ENCODE measurements around the gene DMKN.

The DMKN gene, protein sequence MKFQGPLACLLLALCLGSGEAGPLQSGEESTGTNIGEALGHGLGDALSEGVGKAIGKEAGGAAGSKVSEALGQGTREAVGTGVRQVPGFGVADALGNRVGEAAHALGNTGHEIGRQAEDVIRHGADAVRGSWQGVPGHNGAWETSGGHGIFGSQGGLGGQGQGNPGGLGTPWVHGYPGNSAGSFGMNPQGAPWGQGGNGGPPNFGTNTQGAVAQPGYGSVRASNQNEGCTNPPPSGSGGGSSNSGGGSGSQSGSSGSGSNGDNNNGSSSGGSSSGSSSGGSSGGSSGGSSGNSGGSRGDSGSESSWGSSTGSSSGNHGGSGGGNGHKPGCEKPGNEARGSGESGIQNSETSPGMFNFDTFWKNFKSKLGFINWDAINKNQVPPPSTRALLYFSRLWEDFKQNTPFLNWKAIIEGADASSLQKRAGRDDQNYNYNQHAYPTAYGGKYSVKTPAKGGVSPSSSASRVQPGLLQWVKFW

DNA sequence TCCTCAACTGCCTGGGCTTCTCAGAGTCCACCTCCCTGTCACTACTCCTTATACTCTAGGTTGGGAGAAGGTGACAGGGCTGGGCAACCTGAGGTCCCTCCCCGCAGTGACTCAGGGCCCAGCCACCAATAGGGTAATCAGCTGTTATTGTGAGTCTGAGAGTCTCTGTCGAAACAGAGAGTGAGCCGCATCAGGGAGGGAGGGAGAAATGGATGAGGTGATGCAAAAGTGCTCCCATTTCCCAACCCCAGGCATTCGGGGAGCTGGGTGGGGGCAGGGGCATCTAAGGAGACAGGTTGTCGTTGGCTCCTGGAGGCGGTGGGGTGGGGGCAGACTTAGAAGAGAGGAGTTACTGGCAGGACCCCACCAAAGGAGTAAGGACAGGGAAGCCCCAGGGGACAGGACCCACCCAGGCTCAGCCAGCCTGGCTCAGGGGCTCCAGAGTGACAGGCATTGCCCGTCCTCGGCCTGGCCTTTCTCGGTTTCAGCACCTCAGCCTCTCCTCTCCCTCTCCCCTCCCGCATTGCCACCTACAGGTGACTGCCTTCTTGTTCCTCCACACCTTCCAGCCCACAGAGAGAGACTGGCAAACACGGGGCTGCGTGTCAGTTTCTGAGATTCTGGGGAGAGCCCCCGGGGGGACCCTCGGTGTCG, at the start of gene DMKN:
TSS of gene DMKN (minus strand) at position 22 of the 654 bp plus-strand sequence. CDS start 174 bp downstream, outside the sequence.
- DNase-seq, result no peak

DNA sequence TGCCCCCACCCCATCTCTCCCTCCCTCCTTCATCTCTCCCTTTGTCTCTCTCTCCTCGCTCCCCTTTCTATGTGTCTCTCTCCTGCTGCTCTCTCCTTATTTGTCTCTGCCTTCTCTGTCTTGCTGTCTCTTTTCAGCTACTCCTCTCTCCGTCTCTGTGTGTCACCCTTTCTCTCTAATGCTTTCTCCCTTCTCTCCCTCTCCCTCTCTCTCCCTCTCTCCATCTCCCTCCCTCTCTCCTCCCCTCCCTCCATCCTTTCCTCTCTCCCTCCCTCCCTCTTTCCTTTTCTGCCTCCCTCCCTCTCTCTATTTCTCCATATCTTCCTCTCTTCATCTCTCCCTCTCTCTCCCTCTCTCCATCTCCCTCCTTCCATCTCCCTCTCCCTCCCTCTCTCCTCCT, 49.3 kb upstream of the DMKN start:
- no peak for DNase-seq

DNA sequence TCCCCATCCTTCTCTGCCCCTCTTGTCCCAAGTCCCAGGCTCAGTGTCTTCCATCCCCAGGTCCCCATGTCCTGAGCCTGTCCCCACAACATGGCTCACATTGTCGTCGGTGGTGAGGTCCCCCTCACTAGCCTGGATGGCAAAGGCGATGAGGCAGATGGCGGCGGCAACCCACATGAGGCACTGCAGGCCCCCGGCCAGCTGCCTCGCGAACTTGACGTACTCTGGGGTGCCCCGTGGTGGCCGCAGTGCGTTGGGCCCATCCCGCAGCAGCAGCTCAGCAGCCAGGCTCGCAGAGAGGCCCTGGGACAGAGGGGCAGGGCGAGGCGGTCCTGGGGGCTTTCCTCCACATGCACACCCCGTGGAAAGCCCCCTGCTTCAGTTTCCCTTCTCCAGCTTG, 48.9 kb upstream of the DMKN start:
- DNase-seq, result no peak

DNA sequence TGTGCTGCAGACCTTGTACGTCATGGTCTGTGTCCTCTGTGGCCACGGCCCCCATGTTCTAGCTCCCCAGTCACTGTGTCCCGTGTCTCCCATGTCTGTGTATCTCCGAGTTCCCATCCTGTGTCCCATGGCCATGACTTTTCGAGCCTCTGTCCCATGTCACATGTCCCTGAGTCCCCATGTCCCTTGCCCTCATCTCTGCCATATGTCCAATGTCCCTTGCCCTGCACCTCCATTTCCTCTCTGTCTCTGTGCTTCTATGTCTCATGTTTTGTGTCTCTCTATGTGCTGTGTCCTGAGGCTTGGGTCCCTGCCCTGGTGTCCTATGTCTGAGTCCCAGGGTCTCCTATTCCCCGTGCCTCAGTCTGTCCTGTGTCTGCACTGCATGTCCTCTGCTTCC, 48.0 kb upstream of the DMKN start:
- no peak for DNase-seq

DNA sequence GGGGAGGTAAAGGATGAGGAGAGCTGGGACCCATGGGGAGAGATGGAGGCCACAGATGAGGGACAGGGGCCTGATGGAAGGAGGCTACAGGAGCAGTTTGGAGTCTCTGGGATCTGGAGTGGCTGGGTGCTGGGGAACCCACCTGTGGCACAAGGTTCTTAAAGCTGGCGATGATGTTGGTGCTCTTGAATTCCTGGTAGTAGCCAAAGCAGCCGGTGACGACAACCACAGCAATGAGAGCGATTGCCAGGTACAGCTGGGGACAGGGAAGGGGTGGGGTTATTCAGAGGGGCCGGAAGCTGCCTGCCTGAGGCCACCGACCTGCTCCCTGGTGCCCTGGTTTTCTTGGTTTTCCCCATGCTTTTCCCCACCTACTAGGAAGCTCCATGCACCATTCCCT, 47.2 kb upstream of the DMKN start:
- DNase-seq, result no peak

DNA sequence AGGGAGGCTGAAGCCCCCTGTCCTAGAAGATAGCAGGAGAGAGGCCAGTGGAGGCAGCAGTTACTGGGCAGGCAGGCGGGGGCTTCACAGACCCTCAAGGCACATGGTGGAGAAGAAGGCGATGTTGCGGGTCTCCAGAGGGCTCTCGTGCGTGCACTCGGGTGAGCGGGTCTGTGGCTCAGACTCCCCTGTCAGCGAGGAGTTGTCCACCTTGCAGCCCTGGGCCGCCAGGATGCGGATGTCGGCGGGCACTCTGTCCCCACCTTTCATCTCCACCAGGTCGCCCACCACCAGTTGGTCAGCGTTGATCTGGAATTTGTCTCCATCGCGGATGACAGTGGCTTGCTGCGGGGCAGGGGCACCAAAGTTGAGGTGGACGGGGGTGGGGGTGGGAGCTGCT, 46.8 kb upstream of the DMKN start:
- no peak for DNase-seq

DNA sequence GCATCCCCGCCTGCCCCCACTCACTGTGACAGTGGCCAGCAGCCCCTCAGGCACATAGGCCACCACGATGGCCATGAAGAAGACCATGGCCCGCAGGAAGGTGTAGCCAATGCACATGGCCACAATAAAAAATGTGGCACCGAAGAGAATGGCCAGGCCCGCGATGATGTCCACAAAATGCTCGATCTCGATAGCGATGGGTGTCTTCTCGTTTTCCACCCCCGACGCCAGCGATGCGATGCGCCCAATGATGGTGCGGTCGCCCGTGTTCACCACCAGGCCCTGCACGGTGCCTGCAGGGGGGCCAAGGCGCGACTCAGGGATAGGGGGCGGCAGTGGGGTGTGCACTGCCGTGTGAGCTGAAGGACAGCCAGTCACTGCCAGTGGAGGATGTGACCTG, 46.3 kb upstream of the DMKN start:
- DNase-seq, result no peak

DNA sequence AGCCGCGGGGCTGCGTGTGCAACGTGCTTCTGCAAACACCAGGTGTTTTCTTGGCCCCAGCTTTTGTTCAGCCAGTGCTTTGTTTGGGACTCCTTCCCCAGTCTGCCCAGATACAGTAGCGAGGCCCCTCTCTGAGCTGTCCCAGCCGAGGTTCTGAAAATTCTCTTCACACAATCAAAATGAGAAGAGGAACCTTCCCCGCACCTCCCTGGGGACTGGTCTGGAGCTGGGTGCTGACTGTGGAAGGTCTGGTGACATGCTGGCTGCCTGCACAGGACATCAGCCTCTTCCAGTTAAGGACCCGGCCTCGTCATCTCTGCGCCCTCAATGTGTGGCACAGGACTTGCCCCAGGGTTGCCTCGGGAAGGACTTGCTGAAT, 45.8 kb upstream of the DMKN start:
- no peak for DNase-seq

DNA sequence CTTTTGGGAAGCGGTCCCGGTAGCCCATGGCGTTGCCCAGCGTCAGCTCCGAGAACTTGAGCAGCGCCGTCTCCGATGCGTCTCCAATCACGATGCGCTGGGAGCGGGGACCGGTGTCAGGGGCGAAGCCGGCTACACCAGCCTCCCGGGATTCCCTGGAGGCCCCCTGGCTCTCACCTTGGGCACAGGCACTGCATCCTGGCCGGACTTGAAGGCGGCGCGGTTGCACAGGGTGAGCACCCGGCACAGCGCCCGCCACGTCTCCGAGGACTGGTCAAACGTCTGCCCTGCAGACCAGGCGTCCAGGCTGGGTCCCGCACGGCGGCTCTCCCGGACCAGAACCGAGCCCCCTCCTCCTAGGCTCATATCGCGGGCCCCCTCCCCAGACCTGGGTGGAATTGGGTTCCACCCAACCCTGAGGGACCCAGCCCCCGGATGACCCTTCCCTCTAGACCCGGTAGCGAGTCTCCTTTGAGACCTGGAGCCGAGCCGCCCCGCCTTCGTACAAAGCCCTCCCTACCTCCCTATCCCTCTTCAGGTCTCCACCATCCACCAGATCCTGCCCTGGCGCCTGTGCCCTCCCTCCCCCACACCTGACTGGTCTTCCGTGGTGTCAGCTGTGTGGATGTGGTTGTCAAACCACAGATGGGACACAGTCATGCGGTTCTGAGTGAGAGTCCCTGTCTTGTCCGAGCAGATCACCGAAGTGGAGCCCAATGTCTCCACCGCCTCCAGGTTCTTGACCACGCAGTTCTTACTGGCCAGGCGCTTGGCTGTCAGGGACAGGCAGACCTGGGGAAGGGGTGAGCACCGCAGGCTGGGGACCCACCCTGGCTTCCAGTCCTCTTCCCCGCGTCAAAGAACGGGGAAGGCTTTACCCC, 45.2 kb upstream of the DMKN start:
- no peak for DNase-seq

DNA sequence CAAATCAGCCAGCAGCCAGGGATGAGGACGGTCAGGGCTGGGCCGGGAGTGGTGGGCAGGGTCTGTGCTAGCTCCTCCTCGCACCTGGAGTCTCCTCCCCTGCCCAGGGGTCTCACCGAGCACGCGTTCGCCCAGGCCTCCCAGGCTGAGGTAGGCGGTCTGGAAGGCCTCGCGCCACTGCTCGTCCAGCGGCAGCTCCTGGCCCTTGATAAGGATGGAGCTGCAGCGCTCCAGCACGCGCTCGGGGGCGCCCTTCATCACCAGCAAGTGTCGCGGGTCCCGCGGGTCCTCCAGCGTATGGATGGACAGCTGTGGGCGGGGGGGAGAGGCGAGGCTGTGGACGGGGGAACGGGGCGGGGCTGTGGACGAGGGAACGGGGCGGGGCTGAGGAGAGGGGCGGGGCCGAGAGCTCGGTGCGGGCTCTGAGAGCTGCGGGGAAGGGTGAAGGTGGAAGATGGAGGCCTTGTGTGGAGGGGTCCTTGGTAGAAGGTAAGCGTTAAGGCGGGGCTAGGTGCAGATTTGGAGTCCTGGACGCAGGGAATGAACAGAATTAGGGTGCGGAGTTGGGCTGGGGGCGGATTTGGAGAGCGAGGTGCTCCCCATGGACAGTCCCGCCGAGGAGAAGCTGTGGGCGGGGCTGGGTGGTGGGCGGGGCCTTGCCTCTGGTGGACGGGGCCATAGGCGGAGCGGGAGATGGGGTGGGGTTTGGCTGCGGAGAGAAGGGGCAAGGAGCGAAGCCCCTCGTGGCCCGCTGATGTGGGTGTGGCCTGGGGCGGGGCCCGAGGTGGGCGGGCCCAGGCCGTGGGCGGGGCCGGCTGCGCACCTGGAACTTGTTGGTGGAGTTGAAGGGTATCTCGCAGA, 44.3 kb upstream of the DMKN start:
- DNase-seq, result peak; percentile 71

DNA sequence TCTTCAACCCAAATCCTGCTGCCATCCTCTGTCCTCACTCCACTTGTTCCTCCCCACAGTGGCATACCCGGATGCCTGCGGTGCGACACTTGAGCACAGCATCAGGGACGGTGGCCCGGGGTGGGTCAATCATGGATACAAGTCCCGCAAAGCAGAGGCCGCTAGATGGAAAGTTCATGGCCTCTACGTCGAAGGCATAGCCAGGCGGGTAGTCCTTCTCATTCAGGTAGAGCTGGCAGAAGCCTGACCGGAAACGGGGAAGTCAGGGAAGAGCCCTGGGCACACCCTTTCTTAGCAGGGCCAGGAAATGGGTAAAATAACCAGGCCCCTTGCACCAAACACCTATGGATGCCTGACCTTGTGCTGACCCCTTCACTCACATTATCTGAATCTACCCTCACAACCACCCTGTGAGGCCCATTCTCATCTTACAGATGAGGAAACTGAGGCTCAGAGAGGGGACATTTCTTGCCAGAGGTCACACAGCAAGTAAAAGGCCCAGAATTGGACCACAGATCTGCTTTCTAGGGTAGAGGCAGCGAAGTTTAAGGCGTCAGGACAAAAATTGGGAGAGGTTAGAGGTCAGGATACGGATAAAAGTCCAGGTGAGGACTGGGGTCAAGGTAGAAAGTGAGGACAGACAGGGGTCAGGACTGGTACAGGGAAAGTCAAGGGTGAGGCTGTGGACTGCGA, 43.5 kb upstream of the DMKN start:
- DNase-seq, result no peak

DNA sequence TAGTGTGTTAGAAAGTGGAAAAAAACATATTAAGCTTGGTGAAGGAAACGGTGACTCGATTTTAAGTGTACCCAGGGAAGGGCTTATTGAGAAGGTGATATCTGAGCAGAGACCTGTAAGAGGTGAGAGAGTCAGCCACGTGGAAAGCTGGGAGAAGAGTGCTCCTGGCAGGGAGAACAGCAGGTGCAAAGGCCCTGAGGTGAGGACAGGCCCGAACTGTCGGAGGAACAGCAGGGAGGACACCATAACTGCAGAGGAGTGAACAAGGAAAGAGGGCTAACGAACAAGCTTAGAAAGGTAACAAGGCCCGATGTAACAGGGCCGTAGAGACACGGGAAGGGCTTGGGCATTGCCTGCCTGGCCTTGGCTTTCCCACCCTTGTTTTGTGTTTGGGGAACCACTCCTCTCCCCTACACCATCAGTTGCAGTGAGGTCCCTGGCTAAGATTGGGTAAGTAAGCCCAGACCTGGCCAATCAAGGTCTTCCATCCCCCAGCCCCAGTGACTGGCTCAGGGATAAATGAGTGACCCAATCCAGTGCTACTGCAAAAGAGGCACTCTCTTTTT, 42.7 kb upstream of the DMKN start:
- no peak for DNase-seq

DNA sequence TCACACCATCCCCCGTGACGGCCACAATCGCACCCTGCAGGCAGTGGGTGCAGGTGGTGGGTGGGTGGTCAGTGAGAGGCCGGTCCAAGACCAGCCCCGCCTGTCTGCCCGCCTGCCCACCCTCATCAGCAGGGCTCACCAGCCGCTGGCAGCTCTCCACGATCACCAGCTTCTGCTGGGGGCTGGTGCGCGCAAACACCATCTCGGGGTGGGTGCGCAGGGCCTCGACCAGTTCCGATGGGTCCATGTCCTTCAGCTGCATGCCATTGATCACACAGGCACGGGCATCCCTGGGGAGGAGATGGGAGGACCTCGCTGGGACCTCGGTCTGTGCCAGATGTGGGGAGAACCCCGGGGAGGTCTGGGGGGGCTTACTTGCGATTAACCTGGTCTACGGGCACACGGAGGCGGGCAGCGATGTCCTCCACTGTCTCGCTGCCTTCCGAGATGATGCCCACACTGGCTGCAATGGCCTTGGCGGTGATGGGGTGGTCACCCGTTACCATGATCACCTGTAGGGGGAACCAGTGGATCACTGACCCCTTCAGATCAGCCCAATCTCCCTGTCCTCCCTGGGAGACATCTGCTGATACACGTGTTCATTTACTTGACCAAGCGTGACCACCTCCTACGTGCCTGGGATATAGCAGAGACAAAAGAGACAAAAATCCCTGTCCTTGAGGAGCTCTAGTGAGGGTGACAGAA, 42.0 kb upstream of the DMKN start:
- no peak for DNase-seq

DNA sequence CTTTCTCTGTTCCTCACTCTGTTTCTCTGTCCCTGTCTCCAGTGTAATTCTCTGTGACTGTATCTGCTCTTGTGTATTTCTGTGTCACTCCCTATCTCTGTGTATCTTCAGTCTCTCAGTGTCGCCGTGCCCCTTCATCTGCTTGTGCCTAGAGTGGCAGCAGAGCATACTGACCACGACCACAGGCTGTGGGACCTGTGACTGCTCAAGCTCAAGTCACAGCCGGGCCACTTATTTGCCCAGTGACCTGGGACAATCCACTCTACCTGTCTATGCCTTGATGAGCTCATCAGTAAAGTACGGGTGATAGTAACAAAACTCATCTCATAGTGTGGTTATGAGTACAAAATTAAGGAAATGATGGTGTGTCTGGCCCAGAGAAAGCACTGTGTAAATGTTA, 40.6 kb upstream of the DMKN start:
- DNase-seq, result no peak

DNA sequence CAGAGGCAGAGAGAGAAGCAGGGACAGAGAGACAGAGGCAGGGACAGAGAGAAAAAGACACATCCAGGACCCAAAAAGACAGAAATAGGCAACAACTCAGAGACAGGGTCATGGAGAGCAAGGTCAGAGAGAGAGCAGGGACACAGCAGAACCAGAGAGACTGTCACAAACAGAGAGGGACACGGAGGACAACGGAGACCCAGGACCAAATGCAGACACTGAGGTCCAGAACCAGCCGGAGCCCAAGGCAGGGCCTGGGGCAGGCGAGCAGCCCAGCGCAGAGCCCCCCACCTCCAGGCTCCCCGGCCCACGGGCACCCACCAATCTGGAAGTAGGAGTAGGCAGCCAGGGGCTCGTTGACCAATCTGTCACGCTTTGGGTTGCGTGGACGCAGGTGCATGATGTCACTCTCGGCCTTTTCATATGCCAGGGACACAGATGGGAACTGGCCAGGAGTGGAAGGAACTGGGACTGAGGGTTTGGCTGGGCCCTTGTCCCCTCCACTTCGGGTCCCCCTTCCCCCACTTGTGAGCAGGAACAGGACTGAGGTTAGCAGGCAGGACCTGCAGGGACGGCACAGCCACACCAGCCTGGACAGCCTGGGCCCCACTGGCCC, 40.0 kb upstream of the DMKN start:
- no peak for DNase-seq

DNA sequence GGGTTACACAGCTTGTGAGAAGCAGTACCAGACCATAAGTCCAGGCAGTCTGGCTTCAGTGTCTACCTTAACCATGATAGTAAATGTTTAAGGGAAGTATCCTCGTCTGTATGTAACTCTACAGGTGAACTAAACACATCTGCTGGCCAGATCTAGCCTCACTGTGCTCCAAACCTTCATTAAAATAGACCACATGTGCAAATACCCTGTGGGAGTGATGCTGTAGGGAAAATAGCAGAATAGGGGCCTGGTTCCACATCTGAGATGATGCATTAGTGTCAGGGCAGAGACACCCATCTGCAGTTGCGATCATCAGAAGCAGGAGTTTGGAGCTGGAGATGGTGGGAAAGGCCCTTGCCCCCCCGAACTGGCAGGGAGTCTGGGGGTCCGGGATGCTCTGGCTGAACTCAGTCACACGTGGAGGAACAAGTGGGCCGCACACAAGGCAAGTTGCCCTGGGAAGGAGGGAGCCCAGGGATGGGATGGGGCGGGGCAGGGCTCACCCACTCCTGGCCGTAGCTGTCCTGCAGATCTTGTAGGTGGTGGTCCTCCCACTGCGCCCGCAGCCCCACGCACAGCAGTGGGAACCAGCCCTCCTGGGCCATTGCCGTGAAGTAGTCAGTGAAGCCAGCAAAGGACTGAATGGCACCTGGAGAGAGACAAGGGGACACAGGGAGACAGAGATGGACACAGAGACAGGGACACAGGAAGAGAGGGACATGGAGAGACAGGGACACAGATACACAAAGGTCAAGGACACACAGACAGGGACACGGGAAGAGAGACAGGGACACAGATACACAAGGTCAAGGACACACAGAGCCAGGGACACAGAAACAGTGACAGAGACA, 39.3 kb upstream of the DMKN start:
- no peak for DNase-seq

DNA sequence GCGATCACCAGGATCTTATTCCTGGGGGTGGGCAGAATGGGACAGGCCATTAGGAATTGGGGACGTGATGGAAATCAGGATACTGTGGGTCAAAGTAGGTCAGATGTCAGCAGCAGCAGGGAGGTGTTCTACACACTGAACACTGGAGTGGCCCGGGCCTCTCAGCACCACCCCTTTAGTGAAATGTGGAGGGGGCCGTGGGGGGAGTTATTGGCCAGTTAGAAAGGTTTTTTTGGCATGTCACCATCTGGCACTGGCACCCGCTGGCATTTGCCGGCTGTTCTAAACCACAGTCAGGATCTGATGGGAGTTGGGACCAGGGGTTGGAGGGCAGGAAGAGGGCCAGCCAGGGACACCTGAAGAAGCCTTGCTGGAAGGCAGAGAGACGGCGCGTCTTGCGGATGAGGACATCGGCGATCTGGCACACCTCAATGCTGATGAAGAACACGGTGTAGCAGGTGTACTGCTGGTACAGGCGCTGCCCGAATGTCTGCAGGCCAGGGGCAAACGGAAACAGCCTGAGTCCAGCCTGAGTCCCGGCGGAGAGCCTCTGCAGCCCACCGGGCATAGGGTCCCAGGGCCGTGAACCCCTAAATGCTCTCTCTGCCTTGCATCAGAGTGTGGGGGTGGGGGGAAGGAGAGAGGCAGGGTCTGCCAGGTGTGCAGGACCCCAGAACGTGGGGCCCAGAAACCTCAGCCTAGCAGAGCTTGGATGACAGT, 37.8 kb upstream of the DMKN start:
- DNase-seq, result no peak

DNA sequence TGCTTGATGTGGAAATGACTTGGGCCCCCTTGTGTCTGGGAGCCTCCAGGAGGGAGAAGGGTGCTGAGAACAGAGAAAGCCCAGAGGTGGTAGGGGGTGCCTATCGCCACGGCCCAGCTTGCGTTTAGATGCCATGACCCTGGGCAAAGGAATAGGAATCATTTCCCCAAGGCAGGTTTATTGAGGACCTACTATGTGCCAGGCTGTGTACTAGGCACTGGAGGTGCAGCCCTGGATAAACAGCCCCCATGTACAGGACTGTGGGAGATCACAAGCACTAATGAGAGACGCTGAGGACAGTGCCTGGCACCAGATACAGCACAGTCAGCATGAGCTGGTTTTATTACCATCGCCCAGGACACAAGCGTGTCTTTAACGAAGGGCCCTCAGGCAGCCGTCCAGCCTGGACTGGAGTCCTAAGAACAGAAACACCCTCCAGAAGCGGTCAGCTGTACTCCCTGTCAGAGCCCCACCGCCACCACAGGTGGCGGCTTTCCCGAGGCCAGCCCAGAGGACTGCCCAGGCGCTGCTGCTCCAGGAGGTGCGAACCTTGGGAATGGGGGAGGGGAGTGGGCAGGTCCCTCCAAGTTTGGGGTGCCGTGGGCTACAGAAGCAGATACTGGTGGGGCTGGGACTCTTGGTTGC, 36.6 kb upstream of the DMKN start:
- no peak for DNase-seq
